ENCODE measurements around the gene ADGRL1.

- TF ChIP-seq POLR2AphosphoS5 (IDR thresholded peaks at IDR 0.05; ENCODE audit: low read depth, low read length) (no peak), TAF1 (IDR thresholded peaks at IDR 0.05; ENCODE audit: borderline replicate concordance, insufficient read depth, low read length) (0 out of 2 replicates have a peak, but pooled peaks have one; percentile 33)
These were observed 88.3 kb downstream of the ADGRL1 start, which contains the start of gene PRKACA for GRCh38 chr19:14117668-14118164.

Data from PFSK-1 (cell line).